Dedifferentiated amniotic fluid mesenchymal stem cell (primary cell): ENCODE data around the gene INSR.
"Not testable (repeated sequence)": the region's sequence is repeated elsewhere in the genome, so short reads cannot be mapped to it uniquely, and the experiment has no call there.

Experiments used
- DNase-seq: peaks from one replicate; pipeline ENCODE4 v3.0.0-alpha.2; 2016; ENCODE audit errors: extremely low spot score

INSR gene

DNA sequence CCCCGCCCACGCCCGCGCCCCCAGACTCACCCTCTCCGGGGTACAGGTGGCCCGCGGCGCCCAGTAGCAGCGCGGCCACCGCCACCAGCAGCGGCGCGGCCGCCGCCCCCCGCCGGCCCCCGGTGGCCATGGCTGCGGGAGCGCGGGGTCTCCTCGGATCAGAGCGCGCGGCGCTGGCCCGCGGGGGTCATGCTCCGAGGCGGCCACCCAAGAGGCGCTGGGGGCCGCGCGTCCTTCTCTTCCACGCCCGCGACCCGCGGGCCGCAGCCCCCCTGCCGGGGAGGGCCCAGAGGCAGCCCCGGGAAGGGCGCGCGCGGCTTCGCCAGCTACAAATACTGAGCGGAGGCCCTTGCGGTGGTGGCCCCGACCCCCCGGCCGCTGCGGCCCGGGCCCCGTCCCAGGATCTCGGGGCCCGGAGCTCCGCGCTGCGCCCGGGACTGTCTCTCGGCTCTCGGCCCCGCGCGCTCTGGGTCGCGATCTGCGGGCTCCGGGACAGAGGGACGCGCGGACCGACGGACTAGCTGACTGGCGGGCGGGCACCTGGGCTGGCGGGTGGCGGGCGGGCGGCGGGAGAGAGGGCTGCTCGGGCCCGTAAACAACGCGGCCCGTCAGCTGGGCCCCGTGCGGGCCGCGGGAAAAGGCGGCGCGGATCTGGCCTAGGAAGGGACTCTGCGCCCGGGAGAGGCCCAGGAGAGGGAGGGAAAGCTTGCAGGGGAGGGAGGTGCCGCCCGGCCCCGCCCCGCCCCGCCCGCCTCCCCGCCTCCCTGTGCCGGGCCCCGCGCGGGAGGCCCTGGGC, at the start of gene INSR:
INSR (minus strand) TSS at position 653 of the 796 bp plus-strand sequence; CDS start at position 130, 523 bp downstream.
- DNase-seq, result peak; percentile 85

DNA sequence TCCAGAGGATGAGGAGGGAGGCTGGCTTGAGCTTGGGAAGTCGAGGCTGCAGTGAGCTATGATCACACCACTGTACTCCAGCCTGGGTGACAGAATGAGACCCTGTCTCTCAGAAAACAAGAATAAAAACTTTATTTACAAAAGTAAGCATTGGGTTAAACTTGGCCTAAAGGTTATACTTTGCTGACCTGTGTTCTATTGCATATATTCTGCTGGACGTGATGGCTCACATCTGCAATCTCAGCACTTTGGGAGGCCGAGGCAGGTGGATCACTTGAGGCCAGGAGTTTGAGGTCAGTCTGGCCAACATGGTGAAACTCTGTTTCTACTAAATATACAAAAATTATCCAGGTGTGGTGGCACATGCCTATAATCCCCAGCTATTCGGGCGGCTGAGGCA, 47.9 kb upstream of the INSR start:
- no peak for DNase-seq

DNA sequence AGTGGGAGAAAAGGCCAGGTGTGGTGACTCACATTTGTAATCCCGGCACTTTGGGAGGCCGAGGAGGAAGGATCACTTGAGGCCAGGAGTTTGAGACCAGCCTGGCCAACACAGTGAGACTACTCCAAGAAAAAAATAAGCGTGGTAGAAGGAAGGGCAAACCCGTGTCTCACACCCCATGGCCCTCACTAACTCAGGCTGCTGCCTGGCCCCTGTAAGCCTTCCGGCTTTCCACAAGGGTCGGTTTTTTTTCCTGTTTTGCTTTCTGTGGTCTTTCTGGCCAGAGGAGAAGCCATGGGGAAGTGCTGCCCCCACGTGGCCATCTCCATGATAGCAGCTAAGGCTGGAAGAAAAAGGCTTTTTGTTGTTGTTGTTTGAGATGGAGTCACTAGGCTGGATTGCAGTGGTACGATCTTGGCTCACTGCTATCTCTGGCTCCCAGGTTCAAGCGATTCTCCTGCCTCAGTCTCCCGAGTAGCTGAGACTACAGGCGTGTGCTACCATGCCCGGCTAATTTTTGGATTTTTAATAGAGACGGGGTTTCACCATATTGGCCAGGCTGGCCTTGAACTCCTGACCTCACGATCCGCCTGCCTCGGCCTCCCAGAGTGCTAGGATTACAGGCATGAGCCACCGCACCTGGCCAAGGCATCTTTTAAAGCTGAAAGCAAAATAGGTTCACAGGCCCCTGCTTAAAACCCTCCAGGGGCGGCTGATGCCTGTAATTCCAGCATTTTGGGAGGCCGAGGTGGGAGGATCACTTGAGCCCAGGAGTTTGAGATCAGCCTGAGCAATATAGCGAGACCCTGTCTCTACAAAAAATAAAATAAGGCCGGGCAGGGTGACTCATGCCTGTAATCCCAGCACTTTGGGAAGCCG, 47.0 kb upstream of the INSR start:
- peak; percentile 59 for DNase-seq

DNA sequence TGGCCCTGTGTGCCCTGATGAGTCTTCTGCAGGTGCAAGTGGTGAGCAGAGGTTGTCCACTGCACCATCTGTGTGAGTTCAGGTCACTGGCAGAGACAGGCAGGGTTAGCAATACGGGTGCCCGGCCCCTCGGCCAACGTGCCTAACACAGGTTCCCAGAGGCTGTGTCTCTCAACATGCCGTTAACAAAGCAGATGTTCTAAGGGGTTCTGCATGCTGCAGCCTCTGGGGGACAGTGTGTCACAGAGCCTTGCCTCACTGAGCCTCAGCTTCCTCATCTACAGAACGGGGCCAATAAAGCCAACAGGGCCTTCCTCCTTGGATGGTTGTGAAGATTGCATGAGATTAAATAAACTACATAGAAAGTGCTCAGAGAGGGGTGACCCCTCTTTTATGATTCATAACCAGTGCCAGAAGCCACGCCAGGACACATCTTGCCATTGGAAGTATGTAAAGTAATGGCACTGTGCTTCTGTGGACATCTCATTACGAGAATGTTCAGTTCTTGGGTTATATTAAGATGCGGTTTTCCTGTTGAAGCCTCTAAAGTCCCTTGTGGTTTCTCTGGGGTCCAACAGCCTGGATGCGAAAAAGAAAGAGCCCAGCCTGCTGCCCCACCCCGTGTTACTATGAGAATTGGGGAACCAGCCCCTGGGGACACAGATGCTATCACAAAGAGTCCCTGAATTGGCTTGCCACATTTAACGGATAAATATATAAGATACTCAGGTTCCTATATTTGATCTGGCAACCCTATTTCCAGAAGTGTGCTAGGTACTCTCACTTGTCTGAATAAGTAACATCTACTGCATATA, 43.4 kb upstream of the INSR start:
- DNase-seq, result no peak

DNA sequence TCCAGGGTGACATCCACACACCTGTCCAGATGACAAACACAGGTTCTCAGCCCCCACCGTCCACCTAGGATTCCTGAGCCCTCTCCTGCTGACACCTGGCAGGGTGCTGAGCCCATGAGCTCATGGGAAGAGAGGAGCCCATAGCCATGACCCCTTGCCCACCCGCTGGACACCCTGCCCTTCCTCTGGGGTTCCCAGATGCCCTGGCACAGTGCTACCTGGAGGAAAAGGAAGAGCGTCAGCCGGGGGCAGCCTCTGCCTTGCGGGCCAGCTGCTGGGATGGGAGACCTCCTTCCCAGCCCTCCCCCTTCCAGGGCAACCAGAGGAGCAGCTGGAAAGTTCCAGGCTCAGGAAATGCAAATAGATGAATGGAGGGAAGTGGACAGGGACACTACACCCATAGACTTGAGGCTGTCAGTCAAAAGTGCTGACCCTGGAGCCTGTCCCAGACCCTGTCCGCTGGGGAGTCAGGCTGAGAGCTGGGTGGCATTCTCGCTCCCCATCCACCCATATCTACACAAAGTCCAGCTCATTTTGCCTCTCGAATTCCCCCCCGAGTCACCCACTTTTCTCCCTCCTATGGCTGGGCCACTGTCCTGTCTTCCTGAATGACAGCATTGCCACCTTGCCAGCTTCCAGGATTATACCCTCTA, 42.2 kb upstream of the INSR start:
- DNase-seq, result no peak

DNA sequence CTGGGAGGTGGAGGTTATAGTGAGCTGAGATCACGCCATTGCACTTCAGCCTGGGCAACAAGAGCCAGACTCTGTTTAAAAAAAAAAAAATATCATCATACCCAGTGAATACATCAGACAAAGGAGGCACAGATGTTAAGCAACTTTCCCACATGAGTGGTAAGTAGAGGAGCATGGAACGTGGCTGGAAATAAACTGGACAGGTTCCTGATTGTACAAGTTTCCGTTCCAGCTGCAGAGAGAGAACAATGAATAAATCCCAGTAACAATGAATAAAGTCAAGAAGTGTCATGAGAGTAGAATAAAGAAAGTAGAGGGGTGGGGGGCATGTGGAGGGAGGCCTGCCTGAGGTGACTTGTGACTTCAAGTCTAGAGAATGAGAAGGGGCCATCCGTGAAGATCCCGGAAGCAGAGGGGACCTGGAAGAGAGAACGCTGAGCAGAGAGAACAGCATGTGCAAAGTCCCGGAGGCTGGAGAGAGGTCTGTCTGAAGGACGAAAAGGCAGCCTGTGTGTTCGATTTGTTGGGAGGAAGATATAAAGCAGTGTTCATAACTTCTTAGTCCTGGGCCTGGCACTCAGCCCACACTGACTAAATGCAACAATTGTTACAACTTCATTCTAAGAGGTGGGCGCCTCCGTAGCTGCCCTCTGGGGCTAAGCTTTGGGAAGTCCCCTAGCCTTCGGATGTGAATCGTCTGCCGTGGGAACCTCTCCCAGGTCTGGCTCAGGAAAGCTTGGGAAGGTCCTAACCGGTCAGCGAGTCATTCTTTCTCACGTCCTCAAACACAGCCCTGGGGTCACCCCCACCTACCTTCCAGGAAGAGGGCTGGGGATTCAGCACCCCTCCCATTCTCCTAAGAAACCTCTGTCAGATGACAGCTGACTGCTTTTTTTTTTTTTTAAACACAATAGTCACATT, 39.2 kb upstream of the INSR start:
- no peak for DNase-seq

DNA sequence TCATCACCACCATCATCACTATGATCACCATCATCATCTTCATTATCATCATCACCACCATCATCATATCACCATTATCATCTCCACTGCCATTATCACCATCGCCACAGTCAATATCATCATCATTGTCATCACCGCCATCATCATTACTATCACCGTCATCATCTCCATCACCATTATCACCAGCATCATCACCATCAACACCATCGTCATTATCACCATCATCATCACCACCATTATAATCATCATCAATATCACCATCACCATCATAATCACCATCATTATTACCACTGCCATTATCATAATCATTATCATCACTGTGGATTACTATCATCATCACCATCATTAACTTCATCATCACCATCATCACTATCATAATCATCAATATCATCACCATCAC, 37.2 kb upstream of the INSR start:
- no peak for DNase-seq

DNA sequence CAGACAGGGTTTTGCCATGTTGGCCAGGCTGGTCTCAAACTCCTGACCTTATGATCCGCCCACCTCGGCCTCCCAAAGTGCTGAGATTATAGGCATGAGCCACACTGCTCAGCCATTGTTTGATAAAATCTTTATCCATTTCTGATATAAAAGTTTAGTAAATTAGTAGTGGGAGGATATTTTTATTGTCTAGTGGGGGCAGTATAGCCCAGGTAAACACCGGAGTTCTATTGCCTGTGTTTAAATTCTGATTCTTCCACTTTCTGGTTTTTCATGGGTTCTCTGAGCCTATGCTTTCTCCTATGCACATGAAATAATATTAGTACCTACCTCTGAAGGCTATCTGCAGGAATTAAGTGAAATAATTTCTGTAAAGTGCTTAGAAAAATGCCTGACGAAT, 34.4 kb upstream of the INSR start:
- DNase-seq, result no peak

DNA sequence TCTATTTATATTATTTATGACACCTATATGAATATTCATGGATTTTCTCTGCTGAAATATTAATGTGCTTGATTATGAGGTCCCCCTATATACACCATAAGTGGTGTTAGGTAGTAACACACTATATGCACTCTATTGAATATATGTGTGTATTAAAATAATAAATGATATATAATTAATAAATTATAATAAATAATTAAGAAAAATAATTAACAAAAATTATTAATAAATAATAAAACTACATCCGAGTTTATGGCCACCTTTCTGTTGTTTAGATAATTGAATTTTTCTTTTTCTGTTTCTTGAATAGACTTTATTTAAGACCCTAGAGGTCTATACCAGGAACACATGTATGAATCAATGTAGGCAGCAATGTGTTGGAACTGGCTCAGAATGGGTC, 33.6 kb upstream of the INSR start:
- no peak for DNase-seq

DNA sequence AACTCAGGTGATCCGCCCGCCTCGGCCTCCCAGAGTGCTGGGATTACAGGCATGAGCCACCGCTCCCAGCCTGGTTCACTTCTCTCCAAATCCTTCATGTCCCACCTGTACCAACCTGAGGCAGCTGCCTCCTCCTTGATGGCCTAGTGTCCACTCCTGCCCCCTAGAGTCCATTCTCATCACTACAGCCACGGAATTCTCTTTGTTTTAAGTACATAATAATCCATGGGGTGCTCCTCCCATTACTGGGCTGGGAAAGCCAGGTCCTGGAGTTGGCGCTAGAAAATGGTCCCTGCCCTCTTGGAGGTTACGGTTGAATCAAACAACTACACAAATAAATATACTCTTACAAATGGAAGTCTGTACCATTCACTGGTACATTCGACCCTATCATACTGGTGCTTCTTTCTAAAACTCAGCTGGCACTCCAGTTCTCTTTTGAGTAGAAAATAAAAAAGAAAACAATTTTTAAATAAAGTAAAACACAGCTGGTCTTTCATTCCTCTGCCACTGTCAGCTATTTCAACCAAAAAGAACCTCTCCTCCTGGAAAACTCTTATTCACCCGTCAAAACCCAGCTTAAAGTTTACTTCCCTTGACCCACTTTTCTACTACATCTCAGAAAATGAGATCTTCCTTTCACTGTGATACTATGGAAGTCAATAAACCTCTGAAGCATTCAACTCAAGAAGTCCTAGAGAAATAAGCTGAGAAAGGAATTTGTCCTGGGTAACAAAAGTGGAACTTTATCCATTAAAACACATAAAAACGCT, 32.1 kb upstream of the INSR start:
- no peak for DNase-seq

DNA sequence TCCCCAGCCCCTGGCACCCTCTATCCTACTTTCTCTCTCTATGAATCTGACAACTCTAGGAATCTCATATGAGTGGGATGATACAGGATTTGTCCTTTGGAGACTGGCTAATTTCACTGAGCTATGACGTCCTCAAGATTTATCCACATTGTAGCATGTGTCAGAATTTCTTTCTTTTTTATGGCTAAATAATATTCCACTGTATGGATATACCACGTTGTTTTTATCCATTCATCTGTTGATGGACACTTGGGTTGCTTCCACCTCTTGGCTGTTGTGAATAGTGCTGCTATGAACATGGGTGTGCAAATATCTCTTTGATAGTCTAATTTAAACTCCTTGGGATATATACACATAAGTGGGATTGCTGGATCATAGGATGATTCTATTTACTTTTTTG, 24.0 kb upstream of the INSR start:
- no peak for DNase-seq

DNA sequence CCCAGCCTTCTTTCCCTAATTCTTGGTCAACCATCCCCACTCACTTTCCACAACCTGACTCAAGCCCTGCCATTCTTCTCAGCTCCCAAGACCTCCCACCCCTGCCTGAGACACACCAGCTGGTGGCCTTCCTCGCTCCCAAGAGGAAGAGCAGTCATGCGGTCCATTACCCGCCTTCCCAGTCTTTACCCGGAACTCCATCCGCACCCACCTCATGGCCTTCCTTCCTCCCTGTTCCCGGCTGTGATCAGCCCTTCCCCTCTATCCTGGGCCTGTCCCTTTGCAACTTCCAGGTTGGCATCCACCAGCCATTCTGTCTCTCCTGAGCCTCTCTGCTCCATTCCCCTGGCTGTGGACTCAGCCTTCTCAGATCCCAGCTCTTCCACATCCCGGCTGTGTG, 18.6 kb upstream of the INSR start:
- no peak for DNase-seq

DNA sequence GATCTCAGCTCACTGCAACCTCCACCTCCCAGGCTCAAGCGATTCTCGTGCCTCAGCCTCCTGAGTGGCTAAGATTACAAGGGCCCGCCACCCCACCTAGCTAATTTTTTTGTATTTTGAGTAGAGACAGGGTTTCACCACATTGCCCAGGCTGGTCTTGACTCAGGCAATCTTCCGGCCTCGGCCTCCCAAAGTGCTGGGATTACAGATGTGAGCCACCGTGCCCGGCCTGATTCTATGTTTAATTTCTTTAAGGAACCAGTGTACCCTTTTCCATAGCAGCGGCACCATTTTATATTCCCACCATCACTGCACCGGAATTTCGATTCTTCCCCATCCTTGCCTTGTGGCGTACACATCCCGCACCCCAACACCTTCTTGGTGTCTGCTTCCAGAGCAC, 17.7 kb upstream of the INSR start:
- DNase-seq, result no peak

DNA sequence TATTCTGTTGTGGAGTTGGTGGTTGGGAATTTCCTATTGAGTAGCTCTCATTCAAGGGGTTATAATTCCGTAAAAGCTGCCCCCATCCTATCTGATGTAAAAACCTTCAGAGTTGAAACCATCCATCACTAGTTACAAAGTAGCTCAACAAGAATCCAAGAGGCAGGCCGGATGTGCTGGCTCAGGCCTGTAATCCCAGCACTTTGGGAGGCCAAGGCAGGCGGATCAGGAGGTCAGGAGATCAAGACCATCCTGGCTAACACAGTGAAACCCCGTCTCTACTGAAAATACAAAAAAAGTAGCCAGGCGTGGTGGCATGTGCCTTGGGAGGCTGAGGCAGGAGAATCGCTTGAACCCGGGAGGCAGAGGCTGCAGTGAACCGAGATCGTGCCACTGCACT, 14.1 kb upstream of the INSR start:
- DNase-seq, result not testable (repeated sequence)

DNA sequence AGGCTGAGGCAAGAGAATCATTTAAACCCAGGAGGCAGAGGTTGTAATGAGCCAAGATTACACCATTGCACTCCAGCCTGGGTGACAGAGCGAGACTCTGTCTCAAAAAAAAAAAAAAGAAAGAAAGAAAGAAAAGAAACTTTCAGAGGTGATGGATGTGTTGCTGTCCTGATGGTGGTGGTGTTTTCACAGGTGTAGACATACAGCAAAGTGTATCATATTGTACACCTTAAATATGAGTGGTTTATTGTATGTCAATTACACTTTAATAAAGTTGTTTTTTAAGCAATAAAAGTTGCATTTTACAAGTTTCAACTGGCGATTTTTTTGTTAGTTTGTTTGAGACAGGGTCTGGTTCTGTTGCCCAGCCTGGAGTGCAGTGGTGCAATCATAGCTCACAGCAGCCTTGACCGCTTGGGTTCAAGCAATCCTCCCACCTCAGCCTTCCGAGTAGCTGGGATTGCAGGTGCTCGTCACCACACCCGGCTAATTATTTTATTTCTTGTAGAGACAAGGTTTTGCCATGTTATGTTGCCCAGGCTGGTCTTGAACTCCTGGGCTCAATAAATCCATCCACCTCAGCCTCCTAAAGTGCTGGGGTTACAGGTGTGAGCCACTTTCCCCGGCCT, 13.5 kb upstream of the INSR start:
- DNase-seq, result no peak

DNA sequence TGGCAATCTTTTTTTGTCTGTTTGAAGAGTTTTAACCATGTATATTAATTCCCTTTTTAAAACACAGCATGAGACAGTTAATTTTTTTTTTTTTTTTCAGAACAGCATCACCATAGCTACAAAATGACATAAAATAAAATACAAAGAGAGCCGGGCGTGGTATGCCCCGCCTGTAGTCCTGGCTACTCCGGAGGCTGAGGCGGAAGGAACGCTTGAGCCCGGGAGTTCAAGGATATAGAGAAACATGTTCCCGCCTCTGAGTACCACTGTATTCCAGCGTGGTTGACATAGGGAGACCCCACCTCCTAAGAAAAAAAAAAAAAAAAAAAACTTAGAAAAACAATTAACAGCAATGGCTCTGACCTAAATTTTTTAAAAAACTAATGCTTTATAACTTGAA, 10.0 kb upstream of the INSR start:
- DNase-seq, result no peak

DNA sequence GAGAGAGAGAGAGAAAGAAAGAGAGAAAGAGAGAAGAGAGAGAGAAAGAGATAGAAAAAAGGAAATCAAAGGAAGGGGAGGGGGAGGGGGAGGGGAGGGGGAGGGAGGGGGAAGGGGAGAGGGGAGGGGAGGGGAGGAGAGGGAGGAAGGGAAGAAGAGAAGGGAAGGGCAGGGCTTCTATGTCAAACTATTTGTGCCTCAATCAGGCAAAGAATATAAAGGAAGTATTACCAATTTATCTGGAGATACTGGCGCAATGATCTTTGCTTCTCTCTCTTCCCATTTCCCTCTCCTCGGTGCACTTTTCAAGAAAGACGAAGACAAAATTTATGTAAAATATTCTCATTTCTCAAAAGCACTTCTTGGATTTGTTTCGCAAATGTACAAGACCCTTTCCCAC, 9.3 kb upstream of the INSR start:
- DNase-seq, result no peak

DNA sequence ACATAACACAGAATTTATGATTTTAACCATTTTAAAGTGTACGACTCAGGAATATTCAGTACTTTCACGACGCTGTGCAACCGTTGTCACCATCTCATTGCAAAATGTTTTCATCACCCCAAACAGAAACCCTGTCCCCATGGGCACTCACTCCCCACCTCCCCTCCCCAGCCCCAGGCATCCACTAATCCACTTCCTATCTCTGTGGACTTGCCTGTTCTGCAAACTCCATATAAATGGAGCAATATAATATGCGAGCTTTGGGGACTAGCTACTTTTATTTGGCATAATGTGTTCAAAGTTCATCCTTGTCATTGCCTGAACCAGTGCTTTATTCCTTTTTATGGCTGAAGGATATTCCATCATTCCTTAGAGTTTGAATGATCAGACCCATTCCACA, 7.3 kb upstream of the INSR start:
- DNase-seq, result no peak

DNA sequence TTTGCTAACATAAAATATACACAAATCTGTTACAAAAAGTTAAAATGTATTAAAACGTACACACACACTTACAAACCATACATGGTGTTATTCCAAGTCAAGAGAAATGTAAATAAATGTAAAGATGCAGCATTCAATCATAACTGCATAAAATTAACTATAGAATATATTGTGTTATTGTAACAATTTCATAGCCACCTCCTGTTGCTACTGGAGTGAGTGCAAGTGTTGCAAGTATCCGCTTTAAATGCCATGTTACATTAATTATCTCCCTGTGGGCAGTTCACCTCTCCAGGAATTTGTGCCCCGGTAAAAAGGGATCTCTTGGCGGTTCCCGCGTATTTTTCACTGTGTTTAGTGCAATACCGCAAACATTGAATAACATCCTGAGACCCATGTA, 3.5 kb upstream of the INSR start:
- no peak for DNase-seq
